ENCODE measurements around the gene SCAF8.

Gene SCAF8

DNA sequence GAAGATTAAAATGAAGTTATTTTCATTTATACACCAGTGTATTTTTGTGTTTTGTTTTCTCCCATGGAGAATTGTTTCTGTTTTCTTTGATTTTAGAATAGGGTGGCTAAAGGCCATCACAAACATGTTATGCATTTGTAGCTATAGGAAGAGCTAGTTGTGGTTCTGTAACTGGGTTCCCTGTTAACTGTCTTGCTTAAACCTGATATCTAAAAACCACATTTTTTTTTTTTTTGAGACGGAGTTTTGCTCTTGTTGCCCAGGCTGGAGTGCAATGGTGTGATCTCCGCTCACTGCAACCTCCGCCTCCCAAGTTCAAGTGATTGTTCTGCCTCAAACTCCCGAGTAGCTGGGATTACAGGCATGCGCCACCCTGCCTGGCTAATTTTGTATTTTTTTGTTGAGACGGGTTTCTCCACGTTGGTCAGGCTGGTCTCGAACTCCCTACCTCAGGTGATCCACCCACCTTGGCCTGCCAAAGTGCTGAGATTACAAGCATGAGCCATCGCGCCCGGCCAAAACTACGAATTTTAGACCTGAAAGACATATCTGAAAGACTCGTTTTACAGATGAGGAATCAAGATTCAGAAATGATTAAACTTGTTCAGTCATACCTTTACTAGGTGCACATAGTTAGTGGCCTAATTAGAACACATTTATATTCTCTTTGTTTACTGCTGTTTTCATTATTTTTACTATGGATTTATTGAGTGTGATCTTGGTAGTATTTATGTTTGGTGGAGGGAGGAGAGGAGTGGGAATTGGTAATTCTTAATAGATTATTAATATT lies 18.0 kb downstream of the SCAF8 start:
- DNase-seq, result no peak
- Histone ChIP-seq H4K20me1 (ENCODE audit: insufficient read depth, low read length) (no peaks in the 10 kb centered on the region; the same call in 1 of the 2 replicates), H3K4me1 (ENCODE audit: low read length) (no peaks in the 10 kb centered on the region), H3K36me3 (replicated peaks; ENCODE audit: insufficient read depth, low read length) (no peaks in the 10 kb centered on the region), H3K9me2 (replicated peaks; ENCODE audit: insufficient read depth, low read length) (no peaks in the 10 kb centered on the region), H3K27ac (ENCODE audit: low read length) (no peak overlapping the region), H3K4me2 (ENCODE audit: low read depth, low read length) (no peak overlapping the region), H3K79me2 (ENCODE audit: low read length) (peaks cover 91% of the 10 kb centered on the region), H3K4me3 (ENCODE audit: low read length) (no peak overlapping the region), H2AFZ (ENCODE audit: low read length) (no peak overlapping the region), H3K9ac (ENCODE audit: low read length) (no peak overlapping the region), H3K9me3 (replicated peaks; ENCODE audit: insufficient read depth, low read length) (no peaks in the 10 kb centered on the region), H3K27me3 (replicated peaks; ENCODE audit: insufficient read depth, low read length) (no peaks in the 10 kb centered on the region), H3F3A (ENCODE audit: insufficient read depth, low read length) (no peaks in the 10 kb centered on the region)
- TF ChIP-seq, protein P1, sequence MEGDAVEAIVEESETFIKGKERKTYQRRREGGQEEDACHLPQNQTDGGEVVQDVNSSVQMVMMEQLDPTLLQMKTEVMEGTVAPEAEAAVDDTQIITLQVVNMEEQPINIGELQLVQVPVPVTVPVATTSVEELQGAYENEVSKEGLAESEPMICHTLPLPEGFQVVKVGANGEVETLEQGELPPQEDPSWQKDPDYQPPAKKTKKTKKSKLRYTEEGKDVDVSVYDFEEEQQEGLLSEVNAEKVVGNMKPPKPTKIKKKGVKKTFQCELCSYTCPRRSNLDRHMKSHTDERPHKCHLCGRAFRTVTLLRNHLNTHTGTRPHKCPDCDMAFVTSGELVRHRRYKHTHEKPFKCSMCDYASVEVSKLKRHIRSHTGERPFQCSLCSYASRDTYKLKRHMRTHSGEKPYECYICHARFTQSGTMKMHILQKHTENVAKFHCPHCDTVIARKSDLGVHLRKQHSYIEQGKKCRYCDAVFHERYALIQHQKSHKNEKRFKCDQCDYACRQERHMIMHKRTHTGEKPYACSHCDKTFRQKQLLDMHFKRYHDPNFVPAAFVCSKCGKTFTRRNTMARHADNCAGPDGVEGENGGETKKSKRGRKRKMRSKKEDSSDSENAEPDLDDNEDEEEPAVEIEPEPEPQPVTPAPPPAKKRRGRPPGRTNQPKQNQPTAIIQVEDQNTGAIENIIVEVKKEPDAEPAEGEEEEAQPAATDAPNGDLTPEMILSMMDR (IDR thresholded peaks at IDR 0.05; ENCODE audit: low read length), result no peak
- no peak for TF ChIP-seq EZH2phosphoT487 (IDR thresholded peaks at IDR 0.05; ENCODE audit: low read length)
- no peak for TF ChIP-seq EZH2 (optimal IDR thresholded peaks at IDR 0.05; ENCODE audit: low read depth, low read length)

DNA sequence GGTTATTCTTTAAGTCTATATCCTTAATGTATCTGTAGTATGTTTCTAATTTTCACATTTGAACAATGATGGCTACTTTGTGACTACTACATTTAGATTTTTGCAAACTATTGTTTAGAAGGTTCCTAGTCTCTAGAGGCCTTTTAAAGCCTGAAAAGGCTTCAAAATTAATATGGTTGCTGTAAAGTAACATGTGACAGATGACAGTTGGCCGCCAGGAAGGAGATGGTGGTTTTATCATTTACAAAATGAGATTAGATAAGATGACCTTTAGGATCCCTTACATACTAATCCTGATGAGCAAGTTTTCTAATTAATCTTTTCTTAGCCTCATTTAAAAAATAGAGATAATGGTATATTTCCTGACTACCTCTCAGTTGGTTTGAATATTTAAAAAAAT lies 18.8 kb downstream of the SCAF8 start:
- Histone ChIP-seq H3K4me1 (ENCODE audit: low read length) (no peaks in the 10 kb centered on the region), H3K36me3 (replicated peaks; ENCODE audit: insufficient read depth, low read length) (no peaks in the 10 kb centered on the region), H3K27me3 (replicated peaks; ENCODE audit: insufficient read depth, low read length) (no peaks in the 10 kb centered on the region), H3K4me2 (ENCODE audit: low read depth, low read length) (no peak overlapping the region), H3F3A (ENCODE audit: insufficient read depth, low read length) (no peaks in the 10 kb centered on the region), H3K79me2 (ENCODE audit: low read length) (peaks cover 91% of the 10 kb centered on the region), H3K9me3 (replicated peaks; ENCODE audit: insufficient read depth, low read length) (no peaks in the 10 kb centered on the region), H4K20me1 (ENCODE audit: insufficient read depth, low read length) (no peaks in the 10 kb centered on the region; the same call in 1 of the 2 replicates), H3K9me2 (replicated peaks; ENCODE audit: insufficient read depth, low read length) (no peaks in the 10 kb centered on the region), H2AFZ (ENCODE audit: low read length) (no peak overlapping the region), H3K4me3 (ENCODE audit: low read length) (no peak overlapping the region), H3K27ac (ENCODE audit: low read length) (no peak overlapping the region), H3K9ac (ENCODE audit: low read length) (no peak overlapping the region)
- no peak for TF ChIP-seq EZH2phosphoT487 (IDR thresholded peaks at IDR 0.05; ENCODE audit: low read length)
- TF ChIP-seq, protein P1 (IDR thresholded peaks at IDR 0.05; ENCODE audit: low read length), result no peak
- no peak for TF ChIP-seq EZH2 (optimal IDR thresholded peaks at IDR 0.05; ENCODE audit: low read depth, low read length)
- no peak for DNase-seq

DNA sequence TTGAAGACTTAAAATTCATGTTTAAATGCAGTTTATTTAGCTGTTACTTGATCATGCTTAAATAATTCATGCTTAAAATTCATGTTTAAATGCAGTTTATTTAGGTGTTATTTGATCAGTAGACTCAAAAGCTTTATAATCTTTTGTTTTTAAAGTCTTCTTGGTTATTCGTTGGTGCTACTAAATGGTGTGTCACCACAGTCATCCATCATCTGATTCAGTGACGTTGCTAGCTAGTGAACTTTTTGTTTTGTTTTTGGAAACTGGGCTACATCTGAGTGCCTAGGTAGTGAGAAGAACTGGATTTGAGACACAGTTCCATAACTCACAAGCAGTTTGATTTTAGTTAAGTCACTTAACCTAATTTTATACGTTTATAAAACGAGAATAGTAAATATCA lies 20.9 kb downstream of the SCAF8 start:
- Histone ChIP-seq H3K79me2 (ENCODE audit: low read length) (peaks cover 91% of the 10 kb centered on the region), H2AFZ (ENCODE audit: low read length) (no peak overlapping the region), H3K27ac (ENCODE audit: low read length) (no peak overlapping the region), H3K4me3 (ENCODE audit: low read length) (no peak overlapping the region), H3K27me3 (replicated peaks; ENCODE audit: insufficient read depth, low read length) (no peaks in the 10 kb centered on the region), H3K4me1 (ENCODE audit: low read length) (no peaks in the 10 kb centered on the region), H3F3A (ENCODE audit: insufficient read depth, low read length) (no peaks in the 10 kb centered on the region), H3K36me3 (replicated peaks; ENCODE audit: insufficient read depth, low read length) (no peaks in the 10 kb centered on the region), H3K9ac (ENCODE audit: low read length) (no peak overlapping the region), H3K9me3 (replicated peaks; ENCODE audit: insufficient read depth, low read length) (no peaks in the 10 kb centered on the region), H4K20me1 (ENCODE audit: insufficient read depth, low read length) (no peaks in the 10 kb centered on the region; the same call in 1 of the 2 replicates), H3K4me2 (ENCODE audit: low read depth, low read length) (no peak overlapping the region), H3K9me2 (replicated peaks; ENCODE audit: insufficient read depth, low read length) (no peaks in the 10 kb centered on the region)
- no peak for TF ChIP-seq EZH2 (optimal IDR thresholded peaks at IDR 0.05; ENCODE audit: low read depth, low read length)
- TF ChIP-seq, protein P1 (IDR thresholded peaks at IDR 0.05; ENCODE audit: low read length), result no peak
- TF ChIP-seq EZH2phosphoT487 (IDR thresholded peaks at IDR 0.05; ENCODE audit: low read length), result no peak
- DNase-seq, result no peak

All from MM.1S (cell line).